Smooth muscle cell (in vitro differentiated cells): ENCODE measurements around the gene OR2S2. TPM values are rescaled to one million over a fixed set of nuclear protein-coding genes. Genes with fewer than 3 reads are reported as not detected.

Experiments used
- DNase-seq: peaks from one replicate; lab custom pipeline; 2025; ENCODE audit not compliant: unreplicated experiment; lab: John Stamatoyannopoulos, UW
- H2AFZ ChIP-seq: fragments of 200-600 bp; sonication (generic); 2 replicates; pipeline ENCODE4 v1.6.0; 2016; ENCODE audit warnings: antibody characterized with exemption, low read depth, mild to moderate bottlenecking
- H3F3A ChIP-seq: fragments of 200-600 bp; sonication (generic); 2 replicates; pipeline ENCODE4 v1.6.0; 2017; ENCODE audit warnings: antibody characterized with exemption, low read depth
- H3K27ac ChIP-seq: fragments of 200-600 bp; sonication (generic); 2 replicates; pipeline ENCODE4 v1.5.1; 2016; ENCODE audit warnings: low read depth, mild to moderate bottlenecking
- H3K27me3 ChIP-seq: fragments of 200-600 bp; sonication (generic); 2 replicates; pipeline ENCODE4 v1.6.1; 2016; ENCODE audit warnings: low read depth, mild to moderate bottlenecking
- H3K36me3 ChIP-seq: fragments of 200-600 bp; sonication (generic); 2 replicates; pipeline ENCODE4 v1.5.1; 2016; ENCODE audit warnings: low read depth
- H3K4me1 ChIP-seq: fragments of 200-600 bp; sonication (generic); 2 replicates; pipeline ENCODE4 v1.5.1; 2016; ENCODE audit warnings: low read depth
- H3K4me2 ChIP-seq: fragments of 200-600 bp; sonication (generic); 2 replicates; pipeline ENCODE4 v1.6.0; 2016; ENCODE audit warnings: mild to moderate bottlenecking
- H3K4me3 ChIP-seq: fragments of 200-600 bp; sonication (generic); 2 replicates; pipeline ENCODE4 v1.5.1; 2016; ENCODE audit warnings: mild to moderate bottlenecking
- H3K79me2 ChIP-seq: fragments of 200-600 bp; sonication (generic); 2 replicates; pipeline ENCODE4 v1.6.0; 2016; ENCODE audit warnings: low read depth, mild to moderate bottlenecking
- H3K9ac ChIP-seq: fragments of 200-600 bp; sonication (generic); 2 replicates; pipeline ENCODE4 v1.6.0; 2016; ENCODE audit warnings: low read depth
- H3K9me3 ChIP-seq: fragments of 200-600 bp; sonication (generic); replicated peaks from 2 replicates; pipeline ENCODE4 v1.5.1; 2016; ENCODE audit warnings: low read depth
- H4K20me1 ChIP-seq: fragments of 200-600 bp; sonication (generic); 2 replicates; pipeline ENCODE4 v1.6.0; 2016; ENCODE audit warnings: low read depth
- CTCF ChIP-seq: fragments of 200-600 bp; sonication (generic); IDR thresholded peaks from 2 replicates; pipeline ENCODE4 v1.5.1; 2017; ENCODE audit warnings: borderline replicate concordance, mild to moderate bottlenecking, antibody characterized with exemption; ENCODE audit not compliant: insufficient read depth, poor library complexity, severe bottlenecking
- WGBS: methylation state at CpG from one replicate; pipeline ENCODE4 v1.1.7; 2016; ENCODE audit warnings: low lambda C conversion rate; 5-methylcytosine and 5-hydroxymethylcytosine counted together
- polyA plus RNA-seq: library from polyadenylated mRNA; unstranded; fragments of >200 nt; fragmentation: Nextera tagmentation; extraction: Ambion mirVana; gene quantifications from 2 replicates; pipeline ENCODE4 v1.2.1, GENCODE V29; 2016
- total RNA-seq: library from RNA; depleted of rRNA; stranded (reverse); fragments of >200 nt; gene quantifications from 2 replicates; pipeline ENCODE4 v1.2.3, GENCODE V29; 2014

Gene OR2S2
- total and polyA plus RNA-seq, 2 experiments from 2014 or later: 0.13 to 0.21 TPM

GRCh38 chr9:35933550-35934067 is 24.3 kb downstream of the OR2S2 start:
- Histone ChIP-seq H3K4me2 (no peak overlapping the region), H2AFZ (no peak overlapping the region), H3K27ac (no peak overlapping the region), H3K9me3 (no peaks in the 10 kb centered on the region), H3K79me2 (no peaks in the 10 kb centered on the region), H3K36me3 (no peaks in the 10 kb centered on the region), H4K20me1 (no peaks in the 10 kb centered on the region), H3K27me3 (no peaks in the 10 kb centered on the region), H3K4me1 (no peaks in the 10 kb centered on the region), H3K4me3 (no peak overlapping the region), H3F3A (no peaks in the 10 kb centered on the region), H3K9ac (no peak overlapping the region)
- no peak for DNase-seq
- 85% methylated on average over 4 of the region's 4 CpGs for WGBS
- no peak for TF ChIP-seq CTCF

GRCh38 chr9:35932735-35933134 is 25.2 kb downstream of the OR2S2 start:
- no peaks in the 10 kb centered on the region for H3K4me1 ChIP-seq
- no peak for TF ChIP-seq CTCF
- H2AFZ ChIP-seq: no peak overlapping the region
- H3K4me3 ChIP-seq: no peak overlapping the region
- H3K27ac ChIP-seq: no peak overlapping the region
- DNase-seq: no peak
- no peaks in the 10 kb centered on the region for H4K20me1 ChIP-seq
- no peak overlapping the region for H3K4me2 ChIP-seq
- WGBS: 92% methylated on average over 3 of the region's 3 CpGs
- no peaks in the 10 kb centered on the region for H3K79me2 ChIP-seq
- no peaks in the 10 kb centered on the region for H3K36me3 ChIP-seq
- no peaks in the 10 kb centered on the region for H3K27me3 ChIP-seq
- H3F3A ChIP-seq: no peaks in the 10 kb centered on the region
- no peaks in the 10 kb centered on the region for H3K9me3 ChIP-seq
- no peak overlapping the region for H3K9ac ChIP-seq

- Histone ChIP-seq H2AFZ (no peak overlapping the region), H4K20me1 (no peaks in the 10 kb centered on the region), H3K9ac (no peak overlapping the region), H3K27me3 (no peaks in the 10 kb centered on the region), H3K4me1 (no peaks in the 10 kb centered on the region), H3K9me3 (no peaks in the 10 kb centered on the region), H3F3A (no peaks in the 10 kb centered on the region), H3K4me3 (no peak overlapping the region), H3K36me3 (no peaks in the 10 kb centered on the region), H3K4me2 (no peak overlapping the region), H3K79me2 (no peaks in the 10 kb centered on the region), H3K27ac (peak overlapping the region; percentile 77)
- no peak for TF ChIP-seq CTCF
- 46% methylated on average over 3 of the region's 3 CpGs for whole genome bisulfite sequencing
- DNase-seq: no peak
Observed at GRCh38 chr9:35930989-35931388, 27.0 kb downstream of the OR2S2 start.

GRCh38 chr9:35930521-35930920 is 27.4 kb downstream of the OR2S2 start:
- Histone ChIP-seq H3F3A (no peaks in the 10 kb centered on the region), H3K27me3 (no peaks in the 10 kb centered on the region), H3K4me1 (no peaks in the 10 kb centered on the region), H3K9me3 (no peaks in the 10 kb centered on the region), H3K4me3 (no peak overlapping the region), H3K9ac (no peak overlapping the region), H3K4me2 (no peak overlapping the region), H3K79me2 (no peaks in the 10 kb centered on the region), H3K36me3 (no peaks in the 10 kb centered on the region), H2AFZ (no peak overlapping the region), H4K20me1 (no peaks in the 10 kb centered on the region), H3K27ac (peak overlapping the region; percentile 77)
- DNase-seq: no peak
- TF ChIP-seq CTCF: no peak
